RCC 7860 (cell line): Measurements from ENCODE around the gene CRAMP1.
A peak's percentile ranks its signal among the peaks of the same experiment; 100 is the strongest.

ENCODE experiments used
- DNase-seq: peaks from one replicate; pipeline ENCODE4 v3.0.0-alpha.2; 2015; ENCODE audit warnings: low spot score
- FAIRE-seq: peaks from 2 replicates; lab custom pipeline; 2012; peaks lifted over from hg19 to GRCh38; lab: Jason Lieb, UNC

The CRAMP1 gene, protein sequence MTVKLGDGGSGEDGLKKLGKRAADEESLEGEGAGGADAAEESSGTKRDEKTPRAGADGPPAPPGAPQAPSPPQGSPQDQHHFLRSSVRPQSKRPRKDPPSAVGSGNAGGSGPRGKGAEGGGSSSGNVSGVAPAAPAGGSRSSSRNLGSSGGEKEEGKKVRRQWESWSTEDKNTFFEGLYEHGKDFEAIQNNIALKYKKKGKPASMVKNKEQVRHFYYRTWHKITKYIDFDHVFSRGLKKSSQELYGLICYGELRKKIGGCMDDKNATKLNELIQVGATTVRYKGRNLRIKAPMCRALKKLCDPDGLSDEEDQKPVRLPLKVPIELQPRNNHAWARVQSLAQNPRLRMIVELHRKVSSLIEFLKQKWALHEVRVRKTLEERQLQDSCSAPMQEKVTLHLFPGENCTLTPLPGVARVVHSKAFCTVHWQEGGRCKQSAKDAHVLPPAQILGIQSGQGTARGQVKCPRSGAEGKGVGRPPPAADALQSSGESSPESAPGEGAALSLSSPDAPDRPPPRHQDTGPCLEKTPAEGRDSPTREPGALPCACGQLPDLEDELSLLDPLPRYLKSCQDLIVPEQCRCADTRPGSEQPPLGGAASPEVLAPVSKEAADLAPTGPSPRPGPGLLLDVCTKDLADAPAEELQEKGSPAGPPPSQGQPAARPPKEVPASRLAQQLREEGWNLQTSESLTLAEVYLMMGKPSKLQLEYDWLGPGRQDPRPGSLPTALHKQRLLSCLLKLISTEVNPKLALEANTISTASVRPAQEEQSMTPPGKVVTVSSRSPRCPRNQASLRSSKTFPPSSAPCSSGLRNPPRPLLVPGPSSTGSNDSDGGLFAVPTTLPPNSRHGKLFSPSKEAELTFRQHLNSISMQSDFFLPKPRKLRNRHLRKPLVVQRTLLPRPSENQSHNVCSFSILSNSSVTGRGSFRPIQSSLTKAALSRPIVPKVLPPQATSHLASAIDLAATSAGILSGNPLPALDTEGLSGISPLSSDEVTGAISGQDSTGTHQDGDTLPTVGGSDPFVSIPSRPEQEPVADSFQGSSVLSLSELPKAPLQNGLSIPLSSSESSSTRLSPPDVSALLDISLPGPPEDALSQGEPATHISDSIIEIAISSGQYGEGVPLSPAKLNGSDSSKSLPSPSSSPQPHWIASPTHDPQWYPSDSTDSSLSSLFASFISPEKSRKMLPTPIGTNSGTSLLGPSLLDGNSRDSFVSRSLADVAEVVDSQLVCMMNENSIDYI (N-terminal part only)

DNA sequence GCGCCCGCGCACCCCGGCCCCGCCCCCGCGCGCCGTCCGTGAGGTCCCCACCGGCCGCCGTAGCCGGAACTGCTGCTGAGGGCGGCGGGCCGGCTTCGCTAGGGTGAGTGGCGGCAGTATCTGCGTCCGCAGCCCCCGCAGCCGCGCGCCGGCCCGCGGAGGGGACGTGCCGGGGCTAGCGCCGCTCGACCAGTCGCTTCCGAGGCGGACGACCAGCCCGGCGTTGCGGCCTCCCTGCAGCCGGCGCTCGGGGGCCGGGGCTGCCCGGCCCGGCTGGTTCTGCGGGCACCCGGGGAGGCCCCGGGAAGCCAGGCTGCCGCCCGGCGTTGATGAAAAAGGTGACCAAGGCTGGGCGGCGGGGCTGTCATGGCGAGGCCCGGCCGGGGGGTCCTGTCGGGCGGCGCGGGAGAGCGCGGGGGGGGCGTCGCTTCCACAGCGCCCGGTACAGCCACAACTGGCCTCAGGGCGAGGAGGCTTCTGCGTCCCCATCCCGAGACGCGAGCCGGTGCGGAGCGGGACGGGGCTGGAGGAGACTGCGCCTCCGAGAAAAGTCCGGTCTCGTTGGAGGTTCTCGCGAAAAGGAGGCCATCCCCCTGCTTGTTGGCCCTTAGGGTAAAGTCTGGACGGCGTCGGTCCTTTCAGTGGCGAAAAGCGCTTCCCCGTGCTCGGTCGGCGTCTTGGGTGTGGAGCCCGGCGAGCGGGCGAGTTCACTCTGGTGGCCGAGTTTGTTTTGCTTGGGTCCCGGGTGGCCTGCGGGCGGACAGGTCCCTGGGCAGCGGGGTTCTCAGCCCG, at the start of gene CRAMP1:
Gene CRAMP1 (plus strand): TSS at position 41 of the 792 bp plus-strand sequence. CDS start 2,280 bp downstream, outside the sequence.
- DNase-seq (no peak), FAIRE-seq (no peak)

DNA sequence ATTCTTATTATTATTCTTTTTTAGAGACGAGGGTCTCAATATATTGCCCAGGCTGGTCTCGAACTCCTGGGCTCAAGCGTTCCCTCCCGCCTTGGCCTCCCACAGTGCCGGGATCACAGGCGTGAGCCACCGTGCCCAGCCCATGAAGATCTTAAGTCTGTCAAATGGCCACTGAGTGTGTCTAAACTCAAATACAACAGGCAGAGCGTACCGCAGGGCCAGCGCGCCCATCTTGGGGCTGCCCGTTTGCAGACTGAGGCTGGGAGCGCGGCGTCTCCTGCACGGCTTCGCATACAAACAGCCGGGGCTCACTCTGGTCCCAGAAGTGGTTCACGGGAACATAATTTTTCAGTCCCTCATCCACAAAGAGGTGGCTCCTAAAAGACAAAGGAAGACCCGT, 48.4 kb upstream of the CRAMP1 start:
- DNase-seq (no peak), FAIRE-seq (no peak)

DNA sequence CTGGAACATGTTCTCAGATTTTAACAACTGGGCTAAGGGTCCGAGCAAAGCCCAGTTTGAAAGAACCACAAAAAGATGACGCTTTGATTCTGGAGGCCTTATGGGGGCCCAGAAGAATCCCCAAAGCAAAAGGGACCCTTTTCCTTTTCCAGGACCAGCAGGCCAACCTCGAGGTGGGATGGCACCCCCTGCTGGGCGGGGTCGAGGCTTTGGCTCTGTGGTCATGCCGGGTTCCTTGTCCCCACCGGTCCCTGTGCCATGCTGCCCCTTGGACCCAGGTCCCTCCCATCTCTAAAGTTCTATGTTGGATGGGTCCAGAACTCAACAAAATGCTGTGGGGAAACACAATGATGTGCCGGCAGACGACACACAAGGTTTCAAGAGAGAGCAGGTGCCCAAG, 47.8 kb upstream of the CRAMP1 start:
- FAIRE-seq: no peak
- DNase-seq: no peak

DNA sequence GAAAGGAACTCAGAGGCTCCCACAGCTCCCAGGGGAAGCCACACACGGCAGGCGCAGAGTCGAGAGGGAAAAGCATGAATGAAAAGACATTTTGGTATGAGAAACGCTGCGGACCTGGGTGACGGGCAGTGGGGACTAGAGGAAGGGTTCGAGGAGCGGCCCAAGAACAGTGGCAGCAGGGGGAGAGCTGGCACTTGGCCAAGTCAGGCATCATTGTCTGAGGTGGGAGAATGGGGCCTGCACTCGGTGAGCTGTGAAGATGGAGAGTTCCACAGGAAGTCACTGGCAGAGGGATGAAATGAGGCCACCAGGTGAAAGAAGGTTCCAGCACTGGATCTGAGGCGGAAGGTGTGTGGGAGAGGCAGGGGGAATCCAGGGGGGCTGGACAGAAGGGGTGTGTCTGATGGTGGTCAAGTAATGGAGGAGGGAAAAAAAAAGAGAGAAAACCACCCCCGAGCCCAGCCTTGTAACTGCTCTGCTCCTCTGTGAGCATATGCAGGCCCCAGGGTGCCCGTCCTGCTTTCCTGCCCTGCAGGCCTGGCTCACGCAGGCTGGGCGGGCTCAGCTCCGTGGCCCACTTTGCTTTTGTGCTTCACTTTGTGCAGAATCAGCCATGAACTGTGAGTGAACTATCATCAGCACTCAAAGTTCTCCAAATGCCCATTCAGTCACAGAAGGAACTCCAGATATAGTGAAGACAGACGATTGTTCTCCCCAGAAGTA, 46.9 kb upstream of the CRAMP1 start:
- FAIRE-seq (no peak), DNase-seq (no peak)

DNA sequence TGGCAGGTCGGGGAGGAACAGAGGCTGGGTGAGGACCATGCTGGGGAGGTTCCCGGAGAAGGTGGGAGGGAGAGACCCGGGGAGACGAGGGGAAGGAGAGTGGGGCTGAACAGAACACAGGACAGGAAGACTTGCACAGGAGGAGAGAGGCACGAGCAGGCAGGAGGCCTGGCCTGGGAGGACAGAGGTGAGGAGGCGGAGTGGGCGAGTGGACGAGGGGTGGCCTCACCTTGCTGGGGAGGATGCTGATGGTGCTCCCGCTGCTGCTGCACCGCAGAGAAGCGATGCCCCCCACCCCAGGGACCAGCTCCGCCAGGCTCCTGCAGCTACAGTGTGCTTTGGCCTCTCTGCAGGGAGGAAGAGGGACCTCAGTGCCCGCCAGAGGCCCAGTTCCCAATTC, 44.2 kb upstream of the CRAMP1 start:
- FAIRE-seq (no peak), DNase-seq (no peak)

DNA sequence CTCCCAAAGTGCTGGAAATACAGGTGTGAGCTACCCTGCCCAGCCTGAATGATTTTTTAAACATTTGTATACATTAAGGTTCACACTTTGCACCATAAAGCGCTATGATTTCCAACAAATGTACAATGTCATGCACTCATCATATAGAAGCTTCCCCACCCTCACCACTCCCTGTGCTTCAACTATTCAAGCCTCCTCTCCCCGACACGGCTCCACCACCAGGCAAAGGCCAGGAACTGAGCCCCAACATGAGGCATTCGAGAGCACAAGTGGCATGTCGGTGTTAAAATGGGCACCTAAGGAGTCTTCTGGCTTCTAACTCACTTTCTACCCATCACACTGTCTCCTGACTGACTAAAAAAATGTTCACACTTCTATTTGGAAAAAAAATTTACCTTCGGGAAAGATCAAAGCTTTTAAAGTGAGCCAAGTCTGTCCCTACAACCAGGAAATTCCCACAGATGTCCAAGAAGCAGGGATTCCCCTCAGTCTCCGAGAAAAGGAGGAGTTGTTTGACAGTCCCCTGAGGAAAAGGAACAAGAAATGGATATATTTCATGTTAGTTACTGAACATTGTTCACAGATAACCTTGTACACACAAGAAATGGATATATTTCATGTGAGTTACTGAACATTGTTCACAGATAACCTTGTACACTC, 41.0 kb upstream of the CRAMP1 start:
- no peak for FAIRE-seq
- no peak for DNase-seq

DNA sequence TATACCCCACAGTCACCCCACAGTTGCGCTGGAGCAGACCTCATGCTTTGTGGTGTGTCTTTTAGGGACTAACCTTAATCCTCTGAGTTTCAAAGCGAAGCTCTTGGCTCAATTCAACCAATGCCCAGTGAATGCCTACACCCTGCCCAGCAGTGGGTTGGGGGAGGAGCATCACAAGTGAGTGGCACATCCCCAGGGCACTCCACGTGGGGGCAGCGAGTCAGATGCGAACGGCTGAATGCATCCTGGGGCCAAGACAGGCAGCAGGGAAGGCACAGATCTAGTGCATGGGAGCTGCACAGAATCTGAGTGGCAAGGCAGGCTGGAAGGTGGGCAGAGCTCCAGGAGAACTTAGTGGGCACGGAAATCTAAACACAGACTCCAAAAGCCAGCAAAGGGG, 39.5 kb upstream of the CRAMP1 start:
- FAIRE-seq: no peak
- DNase-seq: peak; percentile 25

DNA sequence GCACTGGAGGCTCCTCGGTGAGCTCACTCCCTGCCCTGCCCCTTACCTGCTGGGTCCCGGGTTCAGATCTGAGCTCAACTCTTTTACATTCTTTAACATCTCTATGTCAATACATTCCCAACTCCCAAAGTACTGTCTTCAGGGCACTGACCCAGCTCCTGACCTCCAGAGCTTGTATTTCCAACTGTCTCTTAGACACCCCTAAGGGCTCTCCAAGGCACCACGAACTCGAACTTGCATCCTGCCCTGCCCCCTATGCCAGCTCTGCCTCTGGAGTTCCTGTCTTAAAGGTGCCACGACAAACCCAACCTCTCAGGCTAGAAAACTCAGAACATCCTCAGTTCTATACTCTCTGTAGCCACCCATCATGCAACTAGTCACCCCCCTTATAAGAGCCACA, 38.9 kb upstream of the CRAMP1 start:
- FAIRE-seq (no peak), DNase-seq (no peak)

DNA sequence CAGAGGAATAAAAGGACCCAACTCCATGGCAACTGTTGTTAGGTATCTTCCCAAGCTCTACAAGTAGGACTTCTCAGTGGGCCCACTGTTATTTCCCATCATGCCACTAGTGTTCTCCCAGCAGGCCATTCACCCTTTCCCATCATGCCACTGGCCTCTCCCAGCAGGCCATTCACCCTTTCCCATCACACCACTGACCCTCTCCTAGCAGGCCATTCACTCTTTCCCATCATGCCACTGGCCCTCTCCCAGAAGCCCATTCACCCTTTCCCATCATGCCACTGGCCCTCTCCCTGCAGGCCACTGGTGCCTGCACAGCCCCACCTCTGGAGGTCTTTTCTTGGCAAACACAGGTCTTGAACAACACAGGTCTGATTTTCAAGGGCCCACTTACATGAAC, 36.6 kb upstream of the CRAMP1 start:
- no peak for FAIRE-seq
- DNase-seq: no peak

DNA sequence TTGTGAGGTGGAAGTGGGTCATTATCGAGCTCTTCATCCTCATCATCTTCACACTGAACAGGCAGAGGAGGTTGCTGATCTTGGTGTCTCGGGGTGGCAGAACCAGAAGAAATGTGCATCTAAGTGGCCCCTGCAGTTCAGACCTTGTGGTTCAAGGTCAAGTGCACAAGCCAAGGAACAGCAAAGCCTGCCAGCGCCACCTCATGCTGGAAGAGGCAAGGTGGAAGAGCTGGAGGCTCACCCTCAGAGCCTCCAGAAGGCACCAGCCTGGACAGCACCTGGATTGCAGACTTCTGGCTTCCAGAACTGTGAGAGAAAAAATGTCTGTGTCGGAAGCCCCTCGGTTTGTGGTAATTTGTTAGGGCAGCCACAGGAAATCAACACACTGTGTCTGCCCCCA, 32.9 kb upstream of the CRAMP1 start:
- DNase-seq (no peak), FAIRE-seq (no peak)

DNA sequence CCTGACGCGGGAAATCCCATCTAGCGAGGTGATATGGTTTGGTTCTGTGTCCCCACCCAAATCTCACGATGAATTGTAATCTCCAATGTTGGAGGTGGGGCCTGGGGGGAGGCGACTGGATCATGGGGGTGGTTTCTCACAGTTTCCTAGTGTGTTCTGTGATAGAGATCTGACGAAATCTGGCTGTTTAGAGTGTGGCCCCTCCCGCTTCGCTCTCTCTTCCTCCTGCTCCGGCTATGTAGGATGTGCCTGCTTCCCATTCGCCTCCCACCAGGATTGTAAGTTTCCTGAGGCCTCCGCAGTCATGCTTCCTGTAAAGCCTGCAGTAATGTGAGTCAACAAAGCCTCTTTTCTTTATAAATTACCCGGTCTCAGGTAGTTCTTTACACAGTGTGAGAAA, 31.9 kb upstream of the CRAMP1 start:
- DNase-seq (no peak), FAIRE-seq (no peak)

DNA sequence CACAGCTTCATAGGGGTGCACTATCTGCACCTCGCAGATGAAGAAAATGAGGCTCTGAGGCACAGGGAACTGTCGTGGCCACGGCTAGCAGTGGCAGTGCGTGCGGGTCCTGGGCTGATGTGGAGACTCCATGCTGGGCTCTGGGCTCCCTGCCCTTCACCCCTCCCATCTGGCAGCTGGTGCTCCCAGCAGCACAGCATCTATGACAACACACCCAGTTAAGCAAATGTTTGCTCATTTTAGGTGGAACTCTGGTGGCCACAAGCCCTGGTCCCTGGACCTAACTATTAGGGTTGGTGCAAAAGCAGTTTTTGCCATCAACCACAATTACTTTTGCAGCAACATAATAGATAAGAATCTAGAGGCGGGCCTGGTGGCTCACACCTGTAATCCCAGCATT, 31.2 kb upstream of the CRAMP1 start:
- DNase-seq (no peak), FAIRE-seq (no peak)

DNA sequence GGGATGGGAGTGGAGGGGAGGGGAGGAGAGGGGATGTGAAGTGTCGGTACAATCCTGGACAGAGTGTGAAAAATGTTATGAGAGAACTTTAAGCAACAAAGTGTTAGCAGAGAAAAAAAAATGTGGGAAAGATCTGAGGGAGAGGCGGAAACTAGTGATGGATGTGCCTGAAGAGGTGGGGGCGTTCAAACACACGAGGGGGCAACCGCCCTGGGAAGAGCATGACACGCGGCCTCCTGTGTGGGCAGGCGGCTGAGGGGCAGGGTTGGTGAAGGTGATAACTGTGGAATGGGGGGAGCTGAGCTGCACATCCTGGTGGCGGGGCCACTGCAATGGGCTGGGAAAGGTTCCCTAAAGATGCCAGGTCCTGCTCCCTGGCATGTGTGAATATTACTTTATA, 30.4 kb upstream of the CRAMP1 start:
- no peak for DNase-seq

DNA sequence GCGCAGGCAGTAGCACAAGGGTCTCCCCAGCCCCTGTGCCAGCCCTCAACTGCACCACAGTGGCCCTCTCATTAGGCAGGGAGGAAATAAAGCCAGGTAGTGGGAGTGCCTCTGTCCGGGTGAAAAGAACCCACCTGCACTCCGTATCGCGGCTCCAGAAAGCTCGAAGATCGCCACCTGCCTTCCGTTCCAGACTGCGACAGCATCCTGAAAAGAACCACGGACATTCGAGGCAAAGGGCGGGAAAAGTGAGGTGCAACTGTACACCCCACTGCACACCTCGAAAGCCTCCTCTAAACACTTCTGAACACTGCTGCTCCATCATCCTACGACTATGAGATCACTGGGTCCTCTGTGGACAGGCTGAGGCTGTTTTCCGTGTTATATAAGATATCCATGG, 29.0 kb upstream of the CRAMP1 start:
- no peak for FAIRE-seq
- no peak for DNase-seq

More for the DNA sequence above, 30.4 kb upstream of the CRAMP1 start:
- no peak for FAIRE-seq

DNA sequence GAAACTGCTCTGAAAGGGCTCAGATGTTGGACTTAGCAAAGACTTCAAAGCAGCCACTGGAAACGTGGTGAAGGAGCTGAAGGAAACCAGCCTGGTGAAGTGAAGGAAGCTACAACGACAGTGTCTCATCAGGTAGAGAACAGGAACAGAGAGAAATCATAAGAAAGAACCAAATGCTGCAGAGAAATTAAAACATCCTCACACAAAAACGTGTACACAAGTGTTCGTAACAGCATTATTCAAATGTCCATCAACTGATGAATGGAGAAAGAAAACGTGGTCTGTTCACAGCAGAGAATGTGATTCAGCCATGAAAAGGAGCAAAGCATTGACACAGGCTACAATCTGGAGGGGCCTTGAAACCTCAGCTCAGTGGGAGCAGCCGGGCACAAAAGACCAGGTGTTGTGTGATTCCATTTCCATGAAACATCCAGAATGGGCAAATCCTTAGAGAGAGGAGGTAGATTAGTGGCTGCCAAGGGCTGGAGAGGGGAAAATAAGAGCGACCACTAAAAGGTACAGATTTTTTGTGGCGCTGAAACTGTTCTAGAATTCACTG, 27.2 kb upstream of the CRAMP1 start:
- no peak for FAIRE-seq
- no peak for DNase-seq

DNA sequence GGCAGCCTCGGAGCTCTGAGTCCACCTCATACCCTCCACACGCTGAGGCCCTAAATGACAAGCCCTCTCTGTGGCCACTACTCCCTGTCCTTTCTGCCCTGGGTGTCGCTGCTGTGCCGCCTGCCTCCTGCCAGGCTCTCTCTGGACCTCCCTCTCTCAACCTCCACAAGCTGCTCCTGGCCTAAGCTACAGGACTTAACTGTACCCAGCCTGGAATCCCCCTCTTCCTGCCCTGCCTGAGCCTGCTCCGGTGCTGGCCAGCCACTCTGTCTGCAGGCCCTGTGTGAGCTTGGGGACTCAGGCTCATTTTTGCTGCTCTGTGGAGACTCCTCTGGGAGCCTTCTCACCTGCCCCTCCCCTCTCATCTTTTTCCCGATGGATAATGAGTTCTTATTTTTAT, 21.8 kb upstream of the CRAMP1 start:
- FAIRE-seq (no peak), DNase-seq (no peak)

DNA sequence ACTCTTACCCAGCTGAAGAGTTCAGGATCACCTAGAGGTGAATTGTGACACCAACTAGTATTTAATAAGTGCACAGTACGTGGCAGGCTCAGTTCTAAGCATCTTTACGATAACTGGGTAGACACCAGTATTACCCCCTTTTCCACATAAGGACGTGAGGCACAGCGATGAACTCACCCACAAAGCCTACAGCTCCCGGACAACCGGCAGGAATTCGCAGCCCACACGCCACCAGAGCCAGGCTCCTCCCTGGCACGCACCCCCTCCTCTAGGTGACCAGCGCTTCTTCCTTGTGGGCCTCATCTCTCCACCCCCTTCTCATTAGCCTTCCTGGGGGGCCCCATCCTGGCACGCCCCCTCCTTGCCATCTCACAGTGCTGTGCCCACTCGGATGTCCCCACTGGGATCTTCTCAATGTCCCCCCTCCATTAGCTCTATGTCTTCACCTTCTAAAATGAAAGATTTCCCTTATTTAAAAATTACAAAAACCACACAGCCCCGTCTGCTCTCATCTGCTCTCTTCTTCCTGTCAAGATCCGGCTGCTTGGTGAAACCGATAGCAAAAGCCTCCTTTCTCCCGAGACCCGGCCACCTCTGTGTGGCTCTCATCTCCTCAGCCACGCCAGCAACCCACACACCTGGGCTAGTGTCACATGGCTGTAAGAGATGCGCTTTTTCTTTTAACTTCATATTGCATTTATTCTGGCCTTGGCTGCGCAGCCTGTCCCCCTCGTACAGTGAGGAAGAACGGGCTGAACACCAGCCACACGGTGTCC, 21.0 kb upstream of the CRAMP1 start:
- FAIRE-seq (no peak), DNase-seq (no peak)

DNA sequence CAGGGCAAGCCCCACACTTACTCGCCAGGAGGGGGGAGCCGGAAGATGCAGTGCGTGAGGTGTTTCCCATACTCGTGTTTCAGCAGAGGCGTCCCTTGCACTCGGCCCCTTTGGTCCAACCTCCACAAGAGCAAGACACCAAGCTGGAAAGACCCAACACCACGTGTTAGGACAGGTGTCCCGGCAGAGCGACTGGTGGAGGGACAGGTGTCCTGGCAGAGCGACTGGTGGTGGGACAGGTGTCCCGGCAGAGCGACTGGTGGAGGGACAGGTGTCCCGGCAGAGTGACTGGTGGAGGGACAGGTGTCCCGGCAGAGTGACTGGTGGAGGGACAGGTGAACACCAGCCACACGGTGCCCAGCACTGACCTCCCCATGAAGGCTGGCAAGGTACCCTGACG, 19.7 kb upstream of the CRAMP1 start:
- FAIRE-seq: no peak
- DNase-seq: no peak
